Daoy (cell line): ENCODE measurements around the gene SYNJ2. TPM values are rescaled to one million over a fixed set of nuclear protein-coding genes. Genes with fewer than 3 reads are reported as not detected.
"Not testable (repeated sequence)": the region's sequence is repeated elsewhere in the genome, so short reads cannot be mapped to it uniquely, and the experiment has no call there.

Source experiments
- DNase-seq: peaks from one replicate; pipeline ENCODE4 v3.0.0-alpha.2; 2015; ENCODE audit warnings: low read depth
- total RNA-seq: library from RNA; depleted of rRNA; stranded (reverse); fragments of >200 nt; shearing (Covaris generic); gene quantifications from 2 replicates; pipeline ENCODE4 v1.2.3, GENCODE V29; 2014; rRNA removed

The SYNJ2 gene
- 155 and 177 TPM in 2 replicates for total RNA-seq

GRCh38 chr6:157981395-157982101, at the start of gene SYNJ2:
Gene SYNJ2 (plus strand): TSS chr6:157981863. CDS start chr6:157981962, 99 bp downstream.
- peak; percentile 94 for DNase-seq

- DNase-seq: no peak
Measured at GRCh38 chr6:157935786-157936185, 45.9 kb upstream of the SYNJ2 start.

GRCh38 chr6:157937318-157937717, 44.3 kb upstream of the SYNJ2 start:
- no peak for DNase-seq

GRCh38 chr6:157937916-157938315, 43.7 kb upstream of the SYNJ2 start:
- DNase-seq: no peak

GRCh38 chr6:157940375-157941036, 41.2 kb upstream of the SYNJ2 start:
- not testable (repeated sequence) for DNase-seq

- DNase-seq: no peak
Measured at GRCh38 chr6:157941101-157941863, 40.4 kb upstream of the SYNJ2 start.

- no peak for DNase-seq
Measured at GRCh38 chr6:157942351-157942750, 39.3 kb upstream of the SYNJ2 start.

- no peak for DNase-seq
Measured at GRCh38 chr6:157943249-157943963, 38.3 kb upstream of the SYNJ2 start.

- no peak for DNase-seq
Measured at GRCh38 chr6:157943964-157944283, 37.7 kb upstream of the SYNJ2 start.

- DNase-seq: peak; percentile 34
Measured at GRCh38 chr6:157944983-157945931, 36.4 kb upstream of the SYNJ2 start.

GRCh38 chr6:157946053-157946617, 35.5 kb upstream of the SYNJ2 start:
- DNase-seq: no peak

GRCh38 chr6:157946865-157947532, 34.7 kb upstream of the SYNJ2 start:
- DNase-seq: no peak

- not testable (repeated sequence) for DNase-seq
Measured at GRCh38 chr6:157950899-157951298, 30.8 kb upstream of the SYNJ2 start.

- DNase-seq: no peak
Measured at GRCh38 chr6:157951828-157952227, 29.8 kb upstream of the SYNJ2 start.

GRCh38 chr6:157952861-157953351, 28.8 kb upstream of the SYNJ2 start:
- peak; percentile 64 for DNase-seq

- DNase-seq: no peak
Measured at GRCh38 chr6:157953580-157954091, 28.0 kb upstream of the SYNJ2 start.

GRCh38 chr6:157954150-157955117, 27.2 kb upstream of the SYNJ2 start:
- DNase-seq: no peak

GRCh38 chr6:157955675-157956074, 26.0 kb upstream of the SYNJ2 start:
- DNase-seq: no peak
